Measurements from ENCODE around the gene TNFRSF18. TPM values are rescaled to one million over a fixed set of nuclear protein-coding genes. Genes with fewer than 3 reads are reported as not detected.

TNFRSF18 gene
- polyA plus RNA-seq, 1 donor (not counting 4 experiments of a cell fraction or from before 2014, with no cell fraction given), result 0.21 TPM

DNA sequence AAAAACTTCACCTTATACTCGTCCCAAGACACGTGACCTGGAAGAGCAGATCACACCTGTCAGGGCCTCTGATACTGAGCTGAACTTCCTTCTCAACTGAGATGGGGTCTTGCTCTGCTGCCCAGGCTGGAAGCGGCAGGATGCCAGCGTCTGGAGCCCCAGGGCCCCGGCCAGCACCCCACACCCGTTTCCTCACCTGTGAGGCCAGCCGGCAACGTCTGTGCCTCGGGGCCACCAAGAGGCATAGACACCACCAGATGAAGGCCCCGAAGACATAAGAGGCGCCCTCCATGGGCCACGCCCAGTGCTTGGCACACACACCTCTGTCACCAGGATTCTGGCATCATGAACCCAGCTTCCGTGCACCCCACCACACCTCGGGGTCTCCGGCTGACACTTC is 16.9 kb upstream of the TNFRSF18 start:
- DNase-seq (ENCODE audit: low read depth, low spot score), result no peak
- H3K79me2 ChIP-seq (ENCODE audit: control insufficient read depth, insufficient read depth, low read length), result peaks cover 39% of the 10 kb centered on the region
- no peak overlapping the region for H3K4me2 ChIP-seq (ENCODE audit: control insufficient read depth, extremely low read depth, insufficient read depth, low read depth, low read length)
- H3K36me3 ChIP-seq (ENCODE audit: control insufficient read depth in 2 of 2, extremely low read depth in 1 of 2, insufficient read depth in 2 of 2, low read length in 2 of 2), result peaks cover 26 to 36% of the 10 kb centered on the region in 2 experiments
- H2AFZ ChIP-seq (ENCODE audit: control insufficient read depth, low read length), result no peak overlapping the region
- H3K9me3 ChIP-seq (ENCODE audit: control insufficient read depth, low read depth, low read length), result no peaks in the 10 kb centered on the region
- H4K20me1 ChIP-seq (ENCODE audit: control insufficient read depth, extremely low read depth, insufficient read depth, low read length), result peaks cover 5% of the 10 kb centered on the region
- H3K27ac ChIP-seq (ENCODE audit: control insufficient read depth, insufficient read depth, low read length), result no peak overlapping the region
- no peaks in the 10 kb centered on the region for H3K4me1 ChIP-seq (ENCODE audit: control insufficient read depth, extremely low read depth, insufficient read depth, low read length)
- H3K9ac ChIP-seq (ENCODE audit: control insufficient read depth, extremely low read depth, insufficient read depth, low read length), result no peak overlapping the region
- H3K27me3 ChIP-seq (ENCODE audit: control insufficient read depth, extremely low read depth, insufficient read depth, low read length), result no peaks in the 10 kb centered on the region
- H3K4me3 ChIP-seq (ENCODE audit: control insufficient read depth in 2 of 3, extremely low read depth in 1 of 3, insufficient read depth in 2 of 3, low read depth in 1 of 3, low read length in 3 of 3), result no peak overlapping the region
- H3K9me1 ChIP-seq (ENCODE audit: control insufficient read depth, extremely low read depth, insufficient read depth, low read length), result no peaks in the 10 kb centered on the region
- no peak for FAIRE-seq
- dilution Hi-C loops (cut with MboI; ENCODE audit: extremely low pct_ligation_motif_present, low sequenced_read_pairs), result no loop called here
- TF ChIP-seq, protein P1, sequence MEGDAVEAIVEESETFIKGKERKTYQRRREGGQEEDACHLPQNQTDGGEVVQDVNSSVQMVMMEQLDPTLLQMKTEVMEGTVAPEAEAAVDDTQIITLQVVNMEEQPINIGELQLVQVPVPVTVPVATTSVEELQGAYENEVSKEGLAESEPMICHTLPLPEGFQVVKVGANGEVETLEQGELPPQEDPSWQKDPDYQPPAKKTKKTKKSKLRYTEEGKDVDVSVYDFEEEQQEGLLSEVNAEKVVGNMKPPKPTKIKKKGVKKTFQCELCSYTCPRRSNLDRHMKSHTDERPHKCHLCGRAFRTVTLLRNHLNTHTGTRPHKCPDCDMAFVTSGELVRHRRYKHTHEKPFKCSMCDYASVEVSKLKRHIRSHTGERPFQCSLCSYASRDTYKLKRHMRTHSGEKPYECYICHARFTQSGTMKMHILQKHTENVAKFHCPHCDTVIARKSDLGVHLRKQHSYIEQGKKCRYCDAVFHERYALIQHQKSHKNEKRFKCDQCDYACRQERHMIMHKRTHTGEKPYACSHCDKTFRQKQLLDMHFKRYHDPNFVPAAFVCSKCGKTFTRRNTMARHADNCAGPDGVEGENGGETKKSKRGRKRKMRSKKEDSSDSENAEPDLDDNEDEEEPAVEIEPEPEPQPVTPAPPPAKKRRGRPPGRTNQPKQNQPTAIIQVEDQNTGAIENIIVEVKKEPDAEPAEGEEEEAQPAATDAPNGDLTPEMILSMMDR (optimal IDR thresholded peaks at IDR 0.05 in 1 of 3, IDR thresholded peaks at IDR 0.05 in 1 of 3, conservative IDR thresholded peaks at IDR 0.05 in 1 of 3; ENCODE audit: extremely low read depth in 1 of 3, insufficient read depth in 2 of 3, low read length in 3 of 3), result no peak
- TF ChIP-seq EZH2 (IDR thresholded peaks at IDR 0.05; ENCODE audit: low read length), result no peak

DNA sequence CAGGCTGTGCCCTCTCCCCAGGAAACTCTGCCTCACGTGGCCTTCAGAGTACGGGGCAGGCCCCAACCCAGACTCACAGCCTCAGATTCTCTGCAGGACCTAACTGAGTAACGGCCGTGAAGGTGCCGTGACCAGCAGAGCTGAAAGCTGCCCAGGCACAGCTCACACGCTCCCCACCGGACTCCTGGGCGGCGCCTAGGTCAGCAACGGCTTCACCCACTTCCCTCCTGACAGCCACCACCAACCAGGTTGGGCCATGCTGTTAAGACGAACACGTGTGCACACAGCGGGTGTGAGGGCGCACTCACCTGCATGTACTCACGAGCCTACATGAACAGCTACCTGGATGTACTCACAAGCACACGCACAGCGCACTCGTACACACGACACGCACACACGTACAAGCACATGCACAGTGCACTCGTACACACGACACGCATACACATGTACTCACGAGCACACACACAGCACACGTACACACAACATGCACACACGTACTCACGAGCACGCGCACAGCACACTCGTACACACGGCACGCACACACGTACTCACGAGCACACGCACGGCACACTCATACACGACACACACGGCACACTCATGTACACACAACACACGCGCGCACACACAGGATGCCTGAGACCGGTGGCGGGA is 16.3 kb upstream of the TNFRSF18 start:
- DNase-seq (ENCODE audit: low read depth, low spot score), result no peak
- Histone ChIP-seq H3K27me3 (ENCODE audit: control insufficient read depth, extremely low read depth, insufficient read depth, low read length) (no peaks in the 10 kb centered on the region), H3K9me1 (ENCODE audit: control insufficient read depth, extremely low read depth, insufficient read depth, low read length) (no peaks in the 10 kb centered on the region), H2AFZ (ENCODE audit: control insufficient read depth, low read length) (no peak overlapping the region), H3K4me3 (ENCODE audit: control insufficient read depth in 2 of 3, extremely low read depth in 1 of 3, insufficient read depth in 2 of 3, low read depth in 1 of 3, low read length in 3 of 3) (no peak overlapping the region), H3K9ac (ENCODE audit: control insufficient read depth, extremely low read depth, insufficient read depth, low read length) (no peak overlapping the region), H3K79me2 (ENCODE audit: control insufficient read depth, insufficient read depth, low read length) (peaks cover 33% of the 10 kb centered on the region), H3K27ac (ENCODE audit: control insufficient read depth, insufficient read depth, low read length) (no peak overlapping the region), H3K4me2 (ENCODE audit: control insufficient read depth, extremely low read depth, insufficient read depth, low read depth, low read length) (no peak overlapping the region), H3K9me3 (ENCODE audit: control insufficient read depth, low read depth, low read length) (no peaks in the 10 kb centered on the region), H4K20me1 (ENCODE audit: control insufficient read depth, extremely low read depth, insufficient read depth, low read length) (peaks cover 5% of the 10 kb centered on the region), H3K36me3 (ENCODE audit: control insufficient read depth in 2 of 2, extremely low read depth in 1 of 2, insufficient read depth in 2 of 2, low read length in 2 of 2) (peaks cover 29 to 39% of the 10 kb centered on the region in 2 experiments), H3K4me1 (ENCODE audit: control insufficient read depth, extremely low read depth, insufficient read depth, low read length) (peaks cover 6% of the 10 kb centered on the region)
- dilution Hi-C loops (cut with MboI; ENCODE audit: extremely low pct_ligation_motif_present, low sequenced_read_pairs), result no loop called here
- no peak for FAIRE-seq
- TF ChIP-seq, protein P1 (optimal IDR thresholded peaks at IDR 0.05 in 1 of 3, IDR thresholded peaks at IDR 0.05 in 1 of 3, conservative IDR thresholded peaks at IDR 0.05 in 1 of 3; ENCODE audit: extremely low read depth in 1 of 3, insufficient read depth in 2 of 3, low read length in 3 of 3), result no peak
- TF ChIP-seq EZH2 (IDR thresholded peaks at IDR 0.05; ENCODE audit: low read length), result no peak

Data from keratinocyte (primary cell).